GM21717 (cell line): Measurements from ENCODE around the gene WDR88.
A peak's percentile ranks its signal among the peaks of the same experiment; 100 is the strongest.
"Not testable (repeated sequence)": the region's sequence is repeated elsewhere in the genome, so short reads cannot be mapped to it uniquely, and the experiment has no call there.

ENCODE experiments used
- ATAC-seq: cut with Tn5 transposase; IDR thresholded peaks from one replicate; pipeline ENCODE4 v1.9.1; 2021; ENCODE audit warnings: mild to moderate bottlenecking, moderate library complexity; ENCODE audit not compliant: unreplicated experiment

The WDR88 gene

DNA sequence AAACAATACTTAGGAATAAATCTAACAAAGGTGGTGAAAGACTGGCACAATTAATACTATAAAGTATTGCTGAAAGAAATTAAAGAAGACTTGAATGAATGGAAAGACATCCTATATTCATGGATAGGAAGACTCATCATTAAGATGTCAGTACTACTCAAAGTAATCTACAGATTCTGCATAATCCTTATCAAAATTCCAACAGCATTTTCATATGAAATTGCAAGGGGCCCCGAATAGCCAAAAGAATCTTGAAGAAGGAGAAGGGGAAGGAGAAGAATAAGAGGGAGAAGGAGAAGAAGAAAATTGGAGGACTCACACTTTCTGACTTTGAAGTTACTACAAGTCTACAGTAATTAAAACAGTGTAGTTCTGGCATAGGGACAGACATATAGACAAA is 36.6 kb downstream of the WDR88 start:
- ATAC-seq, result no peak

DNA sequence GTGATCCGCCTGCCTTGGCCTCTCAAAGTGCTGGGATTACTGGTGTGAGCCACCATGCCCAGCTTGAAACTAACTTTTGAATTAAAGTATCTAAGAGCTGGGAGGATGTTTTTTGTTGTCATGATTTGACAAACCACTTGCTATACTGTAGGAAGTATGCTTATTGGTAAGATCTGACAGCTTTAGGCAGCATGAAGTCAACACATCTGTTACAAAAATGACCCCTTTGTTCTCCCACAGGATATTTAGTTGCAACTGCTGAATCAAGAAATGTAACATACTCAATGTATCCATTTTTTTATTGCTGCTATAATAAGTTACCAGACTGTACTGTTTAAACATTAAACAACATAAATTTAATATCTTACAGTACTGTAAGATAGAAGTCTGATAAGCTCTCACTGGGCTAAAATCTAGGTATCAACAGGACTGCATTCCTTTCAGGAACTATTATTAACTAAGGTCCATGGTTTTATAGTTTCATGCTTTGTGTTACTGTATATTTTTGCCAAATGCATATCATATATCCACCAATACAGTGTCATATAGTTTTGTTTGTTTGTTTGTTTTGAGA is 39.4 kb downstream of the WDR88 start:
- ATAC-seq, result no peak

DNA sequence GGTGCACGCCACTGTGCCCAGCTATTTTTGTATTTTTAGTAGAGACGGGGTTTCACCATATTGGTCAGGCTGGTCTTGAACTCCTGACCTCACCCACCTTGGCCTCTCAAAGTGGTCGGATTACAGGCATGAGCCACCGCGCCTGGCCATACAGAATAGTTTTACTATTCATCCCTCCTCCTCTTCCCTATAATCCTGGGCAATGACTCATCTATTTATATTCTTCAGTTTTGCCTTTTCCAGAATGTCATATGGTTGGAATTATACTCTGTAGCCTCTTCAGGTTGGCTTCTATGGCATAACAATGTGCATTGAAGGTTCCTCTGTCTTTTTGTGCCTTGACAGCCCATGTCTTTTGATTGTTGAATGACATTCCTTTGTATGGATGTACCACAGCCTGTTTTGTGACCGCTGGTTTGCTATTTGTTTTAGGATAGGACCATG is 40.0 kb downstream of the WDR88 start:
- ATAC-seq, result no peak

DNA sequence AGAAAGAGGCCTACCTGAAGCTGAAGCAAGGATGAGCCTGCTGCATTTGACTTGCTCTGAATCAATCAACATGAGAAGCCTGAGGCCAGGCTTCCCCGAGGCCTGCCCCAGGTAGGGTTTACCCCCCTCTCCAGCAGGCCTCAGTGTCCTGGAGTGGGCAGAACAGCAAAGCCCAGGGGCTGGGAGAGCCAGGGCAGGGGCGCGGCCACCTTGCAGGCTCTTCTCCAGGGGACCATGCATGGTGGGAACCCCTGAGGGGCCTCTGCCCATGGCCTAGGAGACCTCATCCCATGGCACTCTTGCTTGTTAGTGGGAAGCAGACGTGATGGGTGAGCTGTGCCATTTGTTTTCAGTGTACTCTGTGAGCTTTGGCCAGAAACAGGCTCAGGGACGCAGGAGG is 42.3 kb downstream of the WDR88 start:
- no peak for ATAC-seq

DNA sequence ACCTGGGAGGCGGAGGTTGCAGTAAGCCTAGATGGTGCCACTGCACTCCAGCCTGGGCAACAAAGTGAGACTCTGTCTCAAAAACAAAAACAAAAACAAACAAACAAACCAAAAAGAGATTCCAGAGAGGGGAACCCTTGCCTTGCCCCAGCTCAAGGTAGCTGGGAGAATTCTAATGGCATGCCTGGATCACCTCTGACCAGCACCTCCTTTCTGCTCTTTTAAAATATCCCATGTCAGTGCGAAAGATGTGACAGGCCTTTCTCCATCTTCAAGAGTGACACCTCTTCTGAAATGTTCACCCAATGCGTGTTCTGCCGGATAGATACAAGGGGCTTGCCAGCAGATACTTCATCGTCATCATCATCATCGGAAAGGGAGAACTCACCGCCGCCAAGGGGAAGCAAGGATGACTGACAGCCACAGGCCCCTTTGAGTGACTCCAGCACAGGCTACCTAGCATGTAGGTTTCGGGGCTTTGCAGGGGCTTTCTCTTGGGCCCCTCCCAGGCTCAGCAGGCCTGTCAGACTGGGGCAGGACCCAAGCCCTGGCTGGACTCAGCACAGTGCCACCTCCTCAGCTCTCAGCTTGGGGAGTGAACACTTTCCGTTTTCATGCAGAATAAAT is 43.4 kb downstream of the WDR88 start:
- ATAC-seq, result no peak

DNA sequence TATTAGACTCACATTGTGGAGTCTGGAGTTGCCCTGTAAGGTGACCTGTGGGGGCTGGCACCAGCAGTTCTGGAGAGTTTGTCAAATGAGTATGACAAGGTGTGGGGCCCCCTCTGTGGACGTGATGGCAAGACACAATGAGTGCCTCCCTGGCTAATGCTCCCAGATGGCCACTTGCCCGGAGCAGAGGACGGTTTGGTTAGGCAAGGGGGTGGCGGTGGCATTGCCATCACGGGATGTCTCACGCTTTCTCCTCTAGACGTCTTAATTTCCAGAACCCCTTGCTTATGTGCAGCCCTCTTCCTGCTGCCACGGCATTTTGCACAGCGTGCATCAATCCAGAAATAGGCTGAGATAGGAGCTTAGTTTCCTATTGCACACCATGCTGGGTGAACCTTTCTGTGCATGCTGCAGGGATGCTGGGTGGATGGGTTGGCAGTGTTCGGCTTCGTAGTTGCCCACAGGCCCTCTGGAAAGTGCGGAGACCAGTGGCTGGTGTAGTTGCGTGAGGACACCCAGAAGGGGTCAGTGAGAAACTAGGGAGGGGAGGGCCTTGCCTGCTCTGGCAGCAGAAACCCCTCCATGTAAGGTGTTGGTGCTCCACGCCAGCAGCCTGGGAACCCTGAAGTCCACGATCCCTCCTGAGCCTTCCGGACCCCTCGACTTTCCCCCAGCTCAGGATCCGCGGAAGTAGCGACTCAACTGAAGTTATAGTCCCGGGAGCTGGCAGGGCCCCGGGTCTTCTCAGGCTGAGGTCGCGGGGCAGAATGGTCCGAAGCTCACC is 44.2 kb downstream of the WDR88 start:
- ATAC-seq, result peak; percentile 4

DNA sequence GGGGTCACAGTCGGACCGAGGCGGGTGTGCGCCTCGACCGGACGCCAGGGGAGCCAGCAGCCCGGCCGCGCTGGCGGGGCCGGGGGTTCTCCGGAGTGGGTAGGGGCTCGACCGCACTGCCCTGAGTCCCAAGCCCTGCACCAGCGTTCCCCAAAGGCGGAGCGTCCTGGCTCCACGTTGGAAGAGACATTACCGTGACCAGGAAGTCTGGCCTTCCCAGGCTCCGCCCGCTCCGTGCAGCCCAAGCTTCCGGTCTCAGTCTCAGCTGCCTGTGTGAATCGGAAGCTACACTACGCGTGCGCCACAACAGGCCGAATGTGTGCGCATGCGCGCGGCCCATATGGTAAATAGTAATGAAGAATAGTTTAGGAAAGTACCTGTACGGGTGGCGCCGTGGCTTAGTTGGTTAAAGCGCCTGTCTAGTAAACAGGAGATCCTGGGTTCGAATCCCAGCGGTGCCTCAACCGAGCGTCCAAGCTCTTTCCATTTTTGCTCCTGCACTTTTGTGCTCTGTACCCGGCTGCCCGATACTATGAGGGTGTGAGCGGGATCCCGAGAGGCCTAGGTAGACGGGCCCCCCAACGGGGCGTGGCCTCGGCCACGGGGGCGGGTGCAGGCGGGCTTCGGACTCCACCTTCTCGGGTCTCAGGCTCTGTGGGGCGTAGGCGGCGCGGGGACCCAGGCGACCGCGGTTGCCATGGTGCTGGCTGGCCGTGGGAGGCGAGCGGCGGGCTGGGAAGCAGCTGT is 44.9 kb downstream of the WDR88 start:
- peak; percentile 77 for ATAC-seq

DNA sequence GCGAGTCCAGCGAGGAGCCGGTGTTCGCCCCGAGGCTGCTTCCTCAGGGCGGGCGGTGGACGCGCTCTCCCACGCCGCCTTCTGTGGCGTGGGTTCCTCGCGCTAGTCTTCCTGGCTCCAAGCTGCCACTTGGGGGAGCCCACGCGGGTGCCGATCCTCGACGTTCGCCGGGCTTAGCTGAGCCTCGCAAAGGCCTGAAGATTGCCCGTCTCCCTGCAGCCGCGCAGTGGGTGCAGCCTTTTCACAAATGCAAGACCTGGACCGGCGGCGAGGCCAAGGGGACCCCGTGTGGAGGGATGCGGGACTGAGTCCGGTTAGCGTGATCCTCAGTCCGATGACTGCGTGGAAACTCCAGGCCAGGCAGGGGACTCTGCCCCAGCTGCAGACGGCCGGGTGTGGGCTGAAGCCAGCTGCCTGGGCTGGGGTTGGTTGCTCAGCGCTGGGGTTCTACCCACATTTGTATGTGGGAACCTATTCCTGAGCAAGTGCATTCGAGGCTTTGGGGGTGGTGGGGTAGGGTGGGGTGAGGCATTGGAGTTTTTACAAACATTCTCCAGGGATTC is 45.6 kb downstream of the WDR88 start:
- no peak for ATAC-seq

DNA sequence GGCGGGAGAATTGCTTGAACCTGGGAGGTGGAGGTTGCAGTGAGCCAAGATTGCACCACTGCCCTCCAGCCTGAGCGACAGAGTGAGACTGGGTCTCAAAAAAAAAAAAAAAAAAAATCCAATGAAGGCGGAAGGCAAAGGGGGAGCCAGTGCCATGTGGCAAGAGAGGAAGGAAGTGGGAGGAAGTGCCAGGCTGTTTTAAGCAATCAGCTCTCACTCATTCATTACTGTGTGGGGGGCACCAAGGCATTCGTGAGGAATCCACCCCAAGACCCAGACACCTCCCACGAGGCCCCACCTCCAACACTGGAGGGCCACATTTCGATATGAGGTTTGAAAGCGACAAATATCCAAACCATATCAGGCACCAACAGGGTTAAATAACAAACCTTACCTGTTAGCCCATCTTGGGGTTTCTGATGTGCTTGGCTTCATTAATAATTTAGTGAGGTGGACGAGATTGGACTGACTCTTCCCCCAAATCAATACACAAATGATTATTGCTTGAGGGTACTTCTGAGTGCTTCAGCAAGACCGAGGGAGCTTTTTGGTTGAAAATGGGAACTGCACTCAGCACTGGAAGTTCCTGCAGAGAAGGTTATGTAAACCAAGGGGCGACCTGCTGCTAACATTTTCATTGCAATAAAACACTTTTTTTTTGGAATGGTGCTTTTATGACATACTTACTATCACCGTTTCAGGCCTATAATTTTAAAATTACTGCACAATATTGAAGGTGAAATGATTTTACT is 54.7 kb downstream of the WDR88 start:
- no peak for ATAC-seq

DNA sequence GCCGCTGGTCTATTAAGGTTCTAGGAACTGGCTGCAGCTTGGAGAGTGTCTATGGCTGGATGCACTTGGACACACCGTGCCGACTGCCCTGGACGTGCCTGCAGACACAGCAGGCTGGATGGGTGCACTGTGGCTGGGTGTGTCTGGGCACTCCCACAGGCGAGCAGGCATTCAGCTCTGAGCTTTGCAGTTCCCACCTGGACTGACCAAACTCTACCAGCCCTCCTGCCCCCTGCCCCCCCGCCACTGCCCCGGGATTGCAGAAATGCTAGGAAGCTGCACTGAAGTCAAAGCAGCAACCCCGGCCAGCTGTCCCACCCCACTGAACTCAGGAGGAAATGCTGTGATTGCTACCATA is 55.2 kb downstream of the WDR88 start:
- ATAC-seq, result no peak

DNA sequence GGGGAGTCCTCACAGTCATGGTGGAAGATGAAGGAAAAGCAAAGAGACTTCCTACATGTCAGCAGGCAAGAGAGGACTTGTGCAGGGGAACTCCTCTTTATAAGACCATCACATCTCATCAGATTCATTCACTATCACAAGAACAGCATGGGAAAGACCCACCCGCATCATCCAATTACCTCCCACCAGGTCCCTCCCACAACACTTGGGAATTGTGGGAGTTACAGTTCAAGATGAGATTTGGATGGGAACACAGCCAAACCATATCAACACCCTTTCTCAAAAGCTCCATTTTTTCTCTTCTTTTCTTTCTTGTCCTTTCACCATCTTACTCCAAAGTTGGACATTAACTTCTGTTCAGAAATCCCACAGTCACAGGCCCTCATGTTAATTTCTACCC is 57.5 kb downstream of the WDR88 start:
- ATAC-seq, result no peak

DNA sequence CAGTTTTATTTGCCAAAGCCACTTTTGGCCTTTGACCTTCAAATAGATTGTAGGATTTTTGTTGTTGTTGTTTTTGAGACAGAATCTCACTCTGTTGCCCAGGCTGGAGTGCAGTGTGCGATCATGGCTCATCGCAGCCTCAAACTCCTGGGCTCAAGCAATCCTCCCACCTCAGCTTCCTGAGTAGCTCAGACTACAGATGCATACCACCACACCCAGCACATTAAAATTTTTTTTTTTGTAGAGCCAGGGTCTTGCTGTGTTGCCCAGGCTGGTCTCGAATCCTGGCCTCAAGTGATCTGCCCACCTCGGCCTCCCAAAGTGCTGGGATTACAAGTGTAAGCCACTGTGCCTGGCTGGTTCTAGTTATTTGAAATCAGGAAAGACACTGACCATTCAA is 59.2 kb downstream of the WDR88 start:
- ATAC-seq, result not testable (repeated sequence)

DNA sequence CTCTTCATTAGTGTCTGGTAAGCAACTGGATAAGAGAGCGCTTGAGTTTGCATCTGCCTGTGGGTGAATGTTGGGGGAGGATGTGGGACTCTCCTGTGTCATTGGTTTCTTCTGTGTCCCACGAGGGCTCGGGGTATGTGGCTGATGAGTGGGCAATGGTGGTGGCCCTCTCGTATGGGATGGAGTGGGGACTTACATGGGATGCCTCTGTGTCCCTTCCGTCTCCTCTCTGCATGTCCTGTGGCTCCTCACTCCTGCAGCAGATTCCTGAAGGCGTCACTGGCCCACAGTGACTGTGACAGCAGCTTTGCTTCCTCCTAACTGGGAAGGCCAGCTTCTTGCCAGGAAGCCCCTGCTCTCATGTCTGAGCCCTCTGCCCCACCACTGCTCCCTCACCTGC is 59.6 kb downstream of the WDR88 start:
- ATAC-seq, result no peak

DNA sequence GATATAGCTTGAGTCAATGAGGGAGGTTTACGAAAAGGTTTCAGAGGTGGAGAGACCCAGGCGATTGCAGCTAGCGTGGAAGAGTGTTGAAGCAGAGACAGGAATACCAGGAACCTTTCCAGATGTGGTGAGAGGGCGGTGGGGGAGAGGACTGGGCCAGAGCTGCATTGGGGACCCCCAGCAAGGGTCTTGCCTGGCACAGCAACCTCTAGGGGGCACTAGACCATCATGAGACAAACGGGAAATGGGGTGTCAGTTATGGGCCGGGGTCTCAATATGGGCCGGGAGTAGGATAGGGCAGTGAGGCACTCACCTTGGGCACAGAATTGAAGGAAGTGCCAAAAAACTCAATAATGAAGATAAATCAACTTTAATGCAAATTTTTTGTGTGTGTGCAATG is 60.1 kb downstream of the WDR88 start:
- no peak for ATAC-seq

DNA sequence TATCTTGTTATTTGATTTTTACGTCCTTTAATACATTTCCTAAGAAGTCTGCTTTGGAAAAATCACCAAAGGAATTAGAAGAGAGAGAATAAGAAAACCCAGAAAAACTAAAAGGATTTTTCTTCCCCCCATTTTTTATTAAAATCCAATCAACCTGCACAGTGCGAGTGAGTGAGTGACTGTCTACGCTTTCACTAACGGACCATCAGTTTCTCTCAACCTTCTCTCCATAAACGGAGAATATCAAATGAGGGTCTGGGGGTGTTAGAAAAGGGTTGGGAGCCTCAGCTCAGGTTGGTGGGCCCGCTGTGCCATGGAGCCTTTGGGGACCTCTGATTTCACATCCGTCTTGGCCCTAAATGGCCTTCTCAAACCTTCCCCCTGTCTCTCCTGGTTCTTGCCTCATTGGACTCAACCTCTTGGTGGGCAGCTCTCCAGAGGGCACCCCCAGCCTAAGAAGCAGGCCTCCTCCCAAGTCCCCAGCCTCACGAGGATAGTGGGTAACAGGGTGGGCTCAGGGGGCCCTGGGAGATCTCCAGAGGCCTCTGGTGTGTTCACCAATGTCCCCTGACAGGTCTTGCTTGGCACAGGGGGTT is 61.5 kb downstream of the WDR88 start:
- no peak for ATAC-seq

DNA sequence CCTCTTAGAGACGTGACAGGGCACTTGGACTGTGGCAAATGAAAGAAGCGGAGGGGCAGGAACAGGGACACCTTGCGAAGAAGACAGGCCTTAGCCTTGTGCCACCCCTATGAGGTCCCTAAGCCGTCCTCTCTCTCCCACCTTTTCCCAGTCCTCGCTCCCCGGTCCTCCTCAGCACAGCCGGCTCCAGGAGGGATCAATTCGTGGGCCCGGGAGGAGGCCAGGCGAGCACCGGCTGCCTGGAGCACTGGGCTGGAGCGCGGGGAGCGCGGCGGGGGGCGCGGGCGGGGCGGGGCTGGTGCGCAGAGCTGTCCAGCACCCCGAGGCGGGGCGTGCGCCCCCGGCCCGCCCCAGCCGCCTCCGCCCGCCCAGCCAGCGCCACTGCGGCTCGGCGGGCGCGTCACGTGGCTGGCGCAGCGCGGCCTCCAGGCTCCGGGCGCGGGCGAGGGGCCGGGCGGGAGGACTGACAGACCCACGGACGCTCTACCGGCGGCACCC is 62.0 kb downstream of the WDR88 start, which contains the start of gene LRP3:
TSS of gene LRP3 (plus strand) at position 466 of the 498 bp plus-strand sequence. CDS start 456 bp downstream, outside the sequence.
- ATAC-seq, result no peak

DNA sequence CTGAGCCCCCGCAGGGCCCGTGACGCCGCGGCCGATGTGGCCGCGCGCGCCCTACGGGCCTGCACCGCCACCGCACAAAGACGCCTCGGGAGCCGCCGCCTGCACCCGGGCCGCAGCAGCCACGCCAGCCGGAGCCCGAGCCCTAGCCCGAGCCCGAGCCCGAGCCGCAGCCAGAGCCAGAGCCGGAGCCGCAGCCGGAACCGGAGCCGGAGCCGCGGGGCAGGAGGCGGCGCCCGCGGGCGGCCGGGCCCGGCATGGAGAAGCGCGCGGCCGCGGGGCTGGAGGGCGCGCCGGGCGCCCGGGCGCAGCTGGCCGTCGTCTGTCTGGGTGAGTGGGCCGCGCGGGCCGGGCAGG is 62.6 kb downstream of the WDR88 start:
- ATAC-seq, result no peak

DNA sequence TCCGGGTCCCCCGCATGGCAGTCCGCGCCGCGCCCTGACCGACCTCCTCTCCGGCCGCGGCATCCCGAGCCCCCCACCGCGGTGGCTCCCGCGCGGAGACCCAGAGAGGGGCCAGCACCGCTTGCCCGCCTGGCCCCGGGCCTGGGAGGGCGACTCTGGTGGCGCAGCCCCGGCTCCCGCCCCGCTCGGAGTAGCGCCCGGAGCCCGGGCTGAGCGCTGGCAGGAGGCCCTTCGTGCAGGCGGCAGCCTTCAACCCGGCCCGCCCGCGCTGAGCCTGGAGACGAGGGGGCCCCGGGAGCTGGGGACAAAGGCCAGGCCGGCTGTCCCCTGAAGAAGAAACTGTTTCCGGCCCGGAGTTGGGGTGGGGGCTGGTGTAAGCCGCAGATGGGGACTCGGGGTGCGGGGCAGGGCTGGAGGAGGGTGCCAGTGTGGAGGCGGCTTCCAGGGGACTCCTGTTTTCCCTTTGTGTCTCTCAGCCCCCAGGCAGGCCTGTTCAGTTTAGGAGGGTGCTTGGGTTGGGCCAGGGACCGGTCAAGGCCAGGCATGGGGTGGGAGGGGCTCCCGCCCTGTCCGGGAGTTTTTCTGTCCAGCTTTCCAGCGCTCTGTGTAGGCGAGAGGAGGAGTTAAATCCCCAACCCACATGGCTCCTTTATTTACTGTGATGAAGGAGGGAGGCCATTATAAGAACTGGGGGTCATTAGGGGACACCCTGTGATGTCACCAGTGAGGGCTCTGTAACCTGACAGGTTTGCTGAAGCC is 63.2 kb downstream of the WDR88 start:
- no peak for ATAC-seq

DNA sequence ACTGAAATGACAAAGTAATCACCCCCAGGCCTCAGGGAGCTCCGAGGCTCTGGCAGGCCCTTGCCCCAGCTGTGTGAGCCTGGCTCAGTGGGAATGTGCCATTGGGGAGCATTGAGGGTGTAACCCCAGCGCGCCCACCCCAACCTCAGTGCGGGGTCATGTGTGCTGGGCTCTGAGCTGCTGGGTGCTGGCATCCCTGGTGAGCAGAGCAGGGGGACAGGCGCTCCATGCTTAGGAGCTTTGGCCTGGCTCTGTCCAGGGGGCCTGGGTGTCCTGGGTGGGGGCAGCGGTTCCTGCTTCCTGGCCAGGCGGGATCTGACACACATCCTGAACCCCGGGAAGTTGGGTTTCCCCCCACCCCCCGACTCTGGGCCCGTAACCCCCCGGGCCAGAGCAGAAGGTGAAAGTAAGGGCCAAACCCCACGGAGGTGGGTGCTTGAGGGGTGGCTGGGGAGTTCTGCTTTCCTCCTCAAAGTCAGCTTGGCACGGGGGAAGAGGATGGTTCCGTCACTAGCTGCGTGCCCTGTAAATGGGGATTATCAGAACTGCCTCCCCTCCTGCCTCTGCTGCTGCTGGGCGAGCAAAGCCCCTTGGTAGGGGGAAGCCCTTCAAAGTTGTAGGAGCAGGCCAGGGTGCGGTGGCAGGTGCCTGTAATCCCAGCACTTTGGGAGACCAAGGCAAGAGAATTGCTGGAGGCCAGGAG is 63.9 kb downstream of the WDR88 start:
- no peak for ATAC-seq
